WI38 (cell line): Measurements from ENCODE around the gene MYRF.

ENCODE experiments used
- H3K4me3 ChIP-seq: 2 replicates; pipeline ENCODE4 v1.5.1; 2011; ENCODE audit warnings: low read depth, mild to moderate bottlenecking, control low read depth, low read length
- CTCF ChIP-seq: IDR thresholded peaks from 2 replicates; pipeline ENCODE4 v1.5.1; 2012; ENCODE audit warnings: low read depth, mild to moderate bottlenecking, control low read depth, low read length

MYRF gene

GRCh38 chr11:61797263-61797944 is 45.0 kb downstream of the MYRF start:
- H3K4me3 ChIP-seq, result no peak overlapping the region
- TF ChIP-seq CTCF, result peak; percentile 48

GRCh38 chr11:61799665-61800284 is 47.3 kb downstream of the MYRF start:
- no peak overlapping the region for H3K4me3 ChIP-seq
- TF ChIP-seq CTCF, result no peak

- no peak overlapping the region for H3K4me3 ChIP-seq
- no peak for TF ChIP-seq CTCF
These were observed 48.2 kb downstream of the MYRF start for GRCh38 chr11:61800331-61801281.

- TF ChIP-seq CTCF, result no peak
- H3K4me3 ChIP-seq, result no peak overlapping the region
These were observed 50.2 kb downstream of the MYRF start for GRCh38 chr11:61802605-61803004.

GRCh38 chr11:61803889-61804647 is 51.6 kb downstream of the MYRF start:
- H3K4me3 ChIP-seq, result no peak overlapping the region
- TF ChIP-seq CTCF, result no peak

GRCh38 chr11:61805146-61805545 is 52.7 kb downstream of the MYRF start:
- H3K4me3 ChIP-seq, result no peak overlapping the region
- TF ChIP-seq CTCF, result no peak
